Suppressor macrophage (primary cell): ENCODE results near the gene KLF15.

Experiments
- DNase-seq, 4 experiments: peaks; one replicate each; pipeline ENCODE4 v3.0.0-alpha.2; 2020 to 2022
- total RNA-seq, 17 experiments: gene quantifications; one replicate each; lab custom pipeline; 2026; ENCODE audit warnings: mixed read lengths in 6 of 17, inconsistent platforms in 3 of 17; lab: John Stamatoyannopoulos, UW

KLF15 gene
- total RNA-seq: 0 to 1.4 (median 0) reads per million in 17 experiments

- peak; percentile 83 to 95 (median 92) for DNase-seq
These were observed at the start of gene KLF15 for GRCh38 chr3:126357295-126358037. Gene KLF15 (minus strand): TSS chr3:126357408. CDS start chr3:126352922, 4,486 bp downstream.

- no peak for DNase-seq
These were observed 49.4 kb upstream of the KLF15 start for GRCh38 chr3:126406389-126407296.

- no peak for DNase-seq
These were observed 45.6 kb upstream of the KLF15 start for GRCh38 chr3:126402666-126403302.

- DNase-seq: no peak
These were observed 45.0 kb upstream of the KLF15 start for GRCh38 chr3:126402178-126402577.

- no peak for DNase-seq
These were observed 44.5 kb upstream of the KLF15 start for GRCh38 chr3:126401611-126402160.

GRCh38 chr3:126399756-126400155 is 42.5 kb upstream of the KLF15 start:
- no peak for DNase-seq

GRCh38 chr3:126399351-126399735 is 42.1 kb upstream of the KLF15 start:
- peak; percentile 81 to 96 (median 89) for DNase-seq

GRCh38 chr3:126398423-126399350 is 41.5 kb upstream of the KLF15 start:
- no peak for DNase-seq

- no peak for DNase-seq
These were observed 40.6 kb upstream of the KLF15 start for GRCh38 chr3:126397610-126398422.

GRCh38 chr3:126396536-126396935 is 39.3 kb upstream of the KLF15 start:
- no peak for DNase-seq

- DNase-seq: no peak
These were observed 38.8 kb upstream of the KLF15 start for GRCh38 chr3:126395846-126396513.

GRCh38 chr3:126394977-126395321 is 37.7 kb upstream of the KLF15 start:
- no peak for DNase-seq

GRCh38 chr3:126394179-126394976 is 37.2 kb upstream of the KLF15 start, which contains the start of gene CFAP100:
Gene CFAP100 (plus strand): TSS chr3:126394909. CDS start chr3:126396001, 1,092 bp downstream.
- DNase-seq: peak in 3 of 4 experiments; percentile 13 to 33 (median 33)

- DNase-seq: no peak
These were observed 36.4 kb upstream of the KLF15 start for GRCh38 chr3:126393563-126393962.

GRCh38 chr3:126392246-126392645 is 35.0 kb upstream of the KLF15 start:
- DNase-seq: no peak

- DNase-seq: no peak
These were observed 34.4 kb upstream of the KLF15 start for GRCh38 chr3:126391631-126392030.

GRCh38 chr3:126390751-126391150 is 33.5 kb upstream of the KLF15 start:
- DNase-seq: no peak

- no peak for DNase-seq
These were observed 33.0 kb upstream of the KLF15 start for GRCh38 chr3:126390201-126390600.

GRCh38 chr3:126389794-126390146 is 32.6 kb upstream of the KLF15 start:
- DNase-seq: no peak
